Endothelial cell of hepatic sinusoid (primary cell): ENCODE results near the gene DNAH9.

Experiments used
- in situ Hi-C: cut with HindIII; loops from 2 replicates; pipeline ENCODE4 v1.10.0; 2017; ENCODE audit warnings: low sequenced_read_pairs

The DNAH9 gene

GRCh38 chr17:11739351-11739750, 141.1 kb downstream of the DNAH9 start:
- in situ Hi-C loops: no loop called here

GRCh38 chr17:11739848-11740247, 141.6 kb downstream of the DNAH9 start:
- in situ Hi-C loops: no loop called here

GRCh38 chr17:11742886-11743285, 144.6 kb downstream of the DNAH9 start:
- in situ Hi-C loops: no loop called here

GRCh38 chr17:11744696-11745095, 146.4 kb downstream of the DNAH9 start:
- in situ Hi-C loops: no loop called here

- in situ Hi-C loops: no loop called here
These were observed 149.2 kb downstream of the DNAH9 start for GRCh38 chr17:11747441-11747840.

- in situ Hi-C loops: no loop called here
These were observed 159.5 kb downstream of the DNAH9 start for GRCh38 chr17:11757815-11758214.

- in situ Hi-C loops: no loop called here
These were observed 169.8 kb downstream of the DNAH9 start for GRCh38 chr17:11768106-11768505.

- in situ Hi-C loops: no loop called here
These were observed 170.7 kb downstream of the DNAH9 start for GRCh38 chr17:11768981-11769380.

- in situ Hi-C loops: no loop called here
These were observed 173.8 kb downstream of the DNAH9 start for GRCh38 chr17:11772031-11772430.

GRCh38 chr17:11779892-11780291, 181.6 kb downstream of the DNAH9 start:
- in situ Hi-C loops: no loop called here

GRCh38 chr17:11780621-11781020, 182.4 kb downstream of the DNAH9 start:
- in situ Hi-C loops: no loop called here

- in situ Hi-C loops: no loop called here
These were observed 188.6 kb downstream of the DNAH9 start for GRCh38 chr17:11786711-11787438.

- in situ Hi-C loops: no loop called here
These were observed 197.6 kb downstream of the DNAH9 start for GRCh38 chr17:11795906-11796305.

- in situ Hi-C loops: no loop called here
These were observed 199.5 kb downstream of the DNAH9 start for GRCh38 chr17:11797803-11798202.

- in situ Hi-C loops: no loop called here
These were observed 205.1 kb downstream of the DNAH9 start for GRCh38 chr17:11803231-11803969.

GRCh38 chr17:11805138-11805537, 206.9 kb downstream of the DNAH9 start:
- in situ Hi-C loops: no loop called here

- in situ Hi-C loops: no loop called here
These were observed 207.7 kb downstream of the DNAH9 start for GRCh38 chr17:11805952-11806351.

GRCh38 chr17:11807606-11808005, 209.3 kb downstream of the DNAH9 start:
- in situ Hi-C loops: no loop called here

- in situ Hi-C loops: no loop called here
These were observed 215.0 kb downstream of the DNAH9 start for GRCh38 chr17:11813278-11813677.

- in situ Hi-C loops: no loop called here
These were observed 215.6 kb downstream of the DNAH9 start for GRCh38 chr17:11813871-11814270.

- in situ Hi-C loops: no loop called here
These were observed 216.5 kb downstream of the DNAH9 start for GRCh38 chr17:11814655-11815262.

GRCh38 chr17:11816409-11816808, 218.1 kb downstream of the DNAH9 start:
- in situ Hi-C loops: no loop called here
